IPS DF 6.9 (cell line): Measurements from ENCODE around the gene PRDM12.
A peak's percentile ranks its signal among the peaks of the same experiment; 100 is the strongest.

Experiments
- DNase-seq: peaks from one replicate; pipeline ENCODE4 v3.0.0-alpha.2; 2013; ENCODE audit warnings: low read depth, low spot score
- H3K27ac ChIP-seq: one replicate; pipeline ENCODE4 v1.5.1; 2013; ENCODE audit warnings: low read length, control low read depth
- H3K27me3 ChIP-seq: 2 replicates; pipeline ENCODE4 v1.6.1; 2013; ENCODE audit warnings: mild to moderate bottlenecking, low read length; ENCODE audit not compliant: control insufficient read depth, insufficient read depth
- H3K36me3 ChIP-seq: 2 replicates; pipeline ENCODE4 v1.6.1; 2013; ENCODE audit warnings: low read length; ENCODE audit not compliant: control insufficient read depth, insufficient read depth
- H3K4me1 ChIP-seq: 2 replicates; pipeline ENCODE4 v1.6.1; 2013; ENCODE audit warnings: low read length; ENCODE audit not compliant: control insufficient read depth, insufficient read depth
- H3K4me3 ChIP-seq: 2 replicates; pipeline ENCODE4 v1.5.1; 2013; ENCODE audit warnings: mild to moderate bottlenecking, low read length
- H3K9me3 ChIP-seq: 2 replicates; pipeline ENCODE4 v1.6.1; 2013; ENCODE audit warnings: low read length, inconsistent platforms; ENCODE audit not compliant: control insufficient read depth, insufficient read depth
- WGBS: extraction: QIAGEN DNeasy Blood & Tissue Kit; methylation state at CpG from one replicate; pipeline ENCODE4 v1.1.7; 2013; ENCODE audit warnings: mixed read lengths, missing lambda C conversion rate; ENCODE audit not compliant: insufficient read length, insufficient coverage; 5-methylcytosine and 5-hydroxymethylcytosine counted together

Gene PRDM12

GRCh38 chr9:130659699-130660248, 4.6 kb upstream of the PRDM12 start:
- Histone ChIP-seq H3K36me3 (no peaks in the 10 kb centered on the region), H3K4me3 (peak overlapping the region; percentile 26; the same call in 1 of the 2 replicates), H3K4me1 (peaks cover 2% of the 10 kb centered on the region; the same call in 1 of the 2 replicates), H3K27me3 (peaks cover 79% of the 10 kb centered on the region), H3K27ac (no peak overlapping the region), H3K9me3 (no peaks in the 10 kb centered on the region)
- no peak for DNase-seq
- no CpG with 5 or more reads among the region's 58 CpGs for WGBS

DNA sequence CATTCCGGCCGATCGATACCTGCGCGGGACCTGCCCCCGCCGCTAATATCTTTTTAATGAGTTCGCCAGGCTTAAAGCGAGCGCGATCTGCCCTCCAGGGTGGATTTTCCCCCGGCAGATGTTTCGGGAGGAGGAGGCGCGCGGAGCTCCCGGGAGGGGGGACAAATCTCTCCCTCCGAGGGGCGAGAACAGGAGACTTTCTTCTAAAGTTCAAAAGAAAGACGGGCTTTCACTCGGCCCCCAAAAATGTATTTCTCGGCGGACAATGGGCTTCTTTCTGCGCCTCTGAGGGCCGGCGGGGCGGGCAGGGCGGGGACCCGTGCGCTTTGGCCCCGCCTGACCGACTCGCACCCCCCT, 4.1 kb upstream of the PRDM12 start:
- Histone ChIP-seq H3K9me3 (no peaks in the 10 kb centered on the region), H3K4me1 (peaks cover 2% of the 10 kb centered on the region; the same call in 1 of the 2 replicates), H3K27ac (no peak overlapping the region), H3K36me3 (no peaks in the 10 kb centered on the region), H3K4me3 (peak overlapping the region; percentile 27; the same call in 1 of the 2 replicates), H3K27me3 (peaks cover 83% of the 10 kb centered on the region)
- no peak for DNase-seq
- no CpG with 5 or more reads among the region's 33 CpGs for WGBS

- Histone ChIP-seq H3K4me1 (peaks cover 2% of the 10 kb centered on the region; the same call in 1 of the 2 replicates), H3K27me3 (peaks cover 89% of the 10 kb centered on the region), H3K36me3 (no peaks in the 10 kb centered on the region), H3K27ac (no peak overlapping the region), H3K9me3 (no peaks in the 10 kb centered on the region), H3K4me3 (peak overlapping the region; percentile 27; the same call in 1 of the 2 replicates)
- no peak for DNase-seq
- no CpG with 5 or more reads among the region's 82 CpGs for WGBS
Observed at GRCh38 chr9:130660683-130661450, 3.5 kb upstream of the PRDM12 start.

- Histone ChIP-seq H3K4me3 (no peak overlapping the region), H3K36me3 (no peaks in the 10 kb centered on the region), H3K9me3 (no peaks in the 10 kb centered on the region), H3K4me1 (peaks cover 5% of the 10 kb centered on the region), H3K27me3 (peaks cover 93% of the 10 kb centered on the region), H3K27ac (no peak overlapping the region)
- no CpG with 5 or more reads among the region's 47 CpGs for WGBS
- no peak for DNase-seq
Observed at GRCh38 chr9:130661451-130662098, 2.8 kb upstream of the PRDM12 start.

- H3K4me3 ChIP-seq: no peak overlapping the region
- WGBS: no CpG with 5 or more reads among the region's 49 CpGs
- H3K27me3 ChIP-seq: peaks cover 93% of the 10 kb centered on the region
- no peak overlapping the region for H3K27ac ChIP-seq
- peaks cover 6% of the 10 kb centered on the region for H3K4me1 ChIP-seq
- no peaks in the 10 kb centered on the region for H3K36me3 ChIP-seq
- no peaks in the 10 kb centered on the region for H3K9me3 ChIP-seq
- DNase-seq: no peak
Observed at GRCh38 chr9:130662099-130662969, 2.1 kb upstream of the PRDM12 start.

GRCh38 chr9:130662970-130663257, 1.5 kb upstream of the PRDM12 start:
- WGBS: no CpG with 5 or more reads among the region's 15 CpGs
- DNase-seq: no peak
- Histone ChIP-seq H3K36me3 (no peaks in the 10 kb centered on the region), H3K27me3 (peaks cover 96% of the 10 kb centered on the region), H3K4me3 (no peak overlapping the region), H3K9me3 (no peaks in the 10 kb centered on the region), H3K27ac (no peak overlapping the region), H3K4me1 (peaks cover 6% of the 10 kb centered on the region)

GRCh38 chr9:130663258-130663976, 977 bp upstream of the PRDM12 start:
- H3K4me3 ChIP-seq: peak overlapping the region; percentile 22; the same call in 1 of the 2 replicates
- H3K27me3 ChIP-seq: peaks cover 96% of the 10 kb centered on the region
- no CpG with 5 or more reads among the region's 65 CpGs for WGBS

DNA sequence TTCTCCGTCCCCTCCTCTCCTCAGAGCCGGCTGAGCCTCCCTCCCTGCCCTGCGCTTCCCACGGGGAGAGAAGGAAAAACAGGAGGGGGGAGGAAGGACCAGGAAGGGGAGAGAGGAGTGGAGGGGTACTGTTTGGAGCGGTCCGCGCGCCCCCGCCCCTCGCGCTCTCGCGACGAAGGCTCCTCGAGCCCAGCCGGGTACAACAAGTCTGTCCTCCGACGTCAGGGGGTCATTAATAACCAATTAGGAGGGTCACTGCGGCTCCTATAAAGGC, 480 bp upstream of the PRDM12 start:
- DNase-seq: no peak
- Histone ChIP-seq H3K27me3 (peaks cover 96% of the 10 kb centered on the region), H3K4me3 (peak overlapping the region; percentile 22; the same call in 1 of the 2 replicates), H3K36me3 (no peaks in the 10 kb centered on the region), H3K4me1 (peaks cover 6% of the 10 kb centered on the region), H3K27ac (no peak overlapping the region), H3K9me3 (no peaks in the 10 kb centered on the region)
- no CpG with 5 or more reads among the region's 19 CpGs for WGBS

More at GRCh38 chr9:130663258-130663976, 977 bp upstream of the PRDM12 start:
- Histone ChIP-seq H3K36me3 (no peaks in the 10 kb centered on the region), H3K4me1 (peaks cover 6% of the 10 kb centered on the region), H3K9me3 (no peaks in the 10 kb centered on the region), H3K27ac (no peak overlapping the region)
- no peak for DNase-seq

- DNase-seq: no peak
- Histone ChIP-seq H3K4me3 (peak overlapping the region; percentile 7; the same call in 1 of the 2 replicates), H3K4me1 (peaks cover 6% of the 10 kb centered on the region), H3K9me3 (no peaks in the 10 kb centered on the region), H3K36me3 (no peaks in the 10 kb centered on the region), H3K27ac (no peak overlapping the region), H3K27me3 (peaks cover 85% of the 10 kb centered on the region)
- WGBS: no CpG with 5 or more reads among the region's 26 CpGs
Observed at GRCh38 chr9:130665029-130665430, 636 bp downstream of the PRDM12 start.
